Astrocyte (in vitro differentiated cells and primary cell): ENCODE measurements around the gene ZNF554. TPM values are rescaled to one million over a fixed set of nuclear protein-coding genes. Genes with fewer than 3 reads are reported as not detected.

Source experiments
- DNase-seq: peaks from one replicate; pipeline ENCODE4 v3.0.0-alpha.2; 2010; ENCODE audit warnings: low read depth
- FAIRE-seq: peaks from 2 replicates; lab custom pipeline; 2011; peaks lifted over from hg19 to GRCh38; lab: Jason Lieb, UNC
- H2AFZ ChIP-seq: 2 replicates; pipeline ENCODE4 v1.6.0; 2012; ENCODE audit warnings: low read depth, low read length, inconsistent platforms
- H3K27ac ChIP-seq: 2 replicates; pipeline ENCODE4 v1.5.1; 2011; ENCODE audit warnings: low read depth, low read length, inconsistent platforms
- H3K27me3 ChIP-seq: 2 replicates; pipeline ENCODE4 v1.6.0; 2011; ENCODE audit warnings: low read length, inconsistent platforms; ENCODE audit not compliant: insufficient read depth
- H3K36me3 ChIP-seq: 2 replicates; pipeline ENCODE4 v1.5.1; 2011; ENCODE audit warnings: low read length, inconsistent platforms; ENCODE audit not compliant: insufficient read depth
- H3K4me1 ChIP-seq: 2 replicates; pipeline ENCODE4 v1.5.1; 2011; ENCODE audit warnings: low read length, inconsistent platforms; ENCODE audit not compliant: insufficient read depth
- H3K4me2 ChIP-seq: 2 replicates; pipeline ENCODE4 v1.6.0; 2012; ENCODE audit warnings: low read length, inconsistent platforms
- H3K4me3 ChIP-seq: 2 replicates; pipeline ENCODE4 v1.5.1; 2011; ENCODE audit warnings: low read depth, mild to moderate bottlenecking, low read length, inconsistent platforms; ENCODE audit not compliant: insufficient read depth
- H3K79me2 ChIP-seq: 2 replicates; pipeline ENCODE4 v1.6.0; 2012; ENCODE audit warnings: mild to moderate bottlenecking, low read length, inconsistent platforms; ENCODE audit not compliant: insufficient read depth
- H3K9ac ChIP-seq: 2 replicates; pipeline ENCODE4 v1.6.0; 2012; ENCODE audit warnings: mild to moderate bottlenecking, low read length, inconsistent platforms
- H3K9me3 ChIP-seq: 2 replicates; pipeline ENCODE4 v1.5.1; 2012; ENCODE audit warnings: low read depth, mild to moderate bottlenecking, low read length, inconsistent platforms; ENCODE audit not compliant: insufficient read depth
- H4K20me1 ChIP-seq: 2 replicates; pipeline ENCODE4 v1.6.0; 2012; ENCODE audit warnings: low read length, inconsistent platforms; ENCODE audit not compliant: insufficient read depth
- H3K27ac Mint-ChIP-seq: one replicate; pipeline ENCODE4 v1.8.0; 2021; ENCODE audit warnings: mild to moderate bottlenecking, mixed read lengths; ENCODE audit not compliant: unreplicated experiment
- H3K27me3 Mint-ChIP-seq: one replicate; pipeline ENCODE4 v1.8.0; 2021; ENCODE audit warnings: low read depth, mixed read lengths; ENCODE audit not compliant: unreplicated experiment
- H3K36me3 Mint-ChIP-seq: one replicate; pipeline ENCODE4 v1.8.0; 2021; ENCODE audit warnings: low read depth, mixed read lengths; ENCODE audit not compliant: unreplicated experiment
- H3K4me1 Mint-ChIP-seq: one replicate; pipeline ENCODE4 v1.8.0; 2021; ENCODE audit warnings: low read depth, mixed read lengths; ENCODE audit not compliant: unreplicated experiment
- H3K4me3 Mint-ChIP-seq: one replicate; pipeline ENCODE4 v1.8.0; 2021; ENCODE audit warnings: mild to moderate bottlenecking, moderate library complexity, mixed read lengths; ENCODE audit not compliant: unreplicated experiment
- H3K9me3 Mint-ChIP-seq: one replicate; pipeline ENCODE4 v1.8.0; 2021; ENCODE audit warnings: mild to moderate bottlenecking, mixed read lengths; ENCODE audit not compliant: unreplicated experiment
- EZH2 ChIP-seq: IDR thresholded peaks from 2 replicates; pipeline ENCODE4 v1.6.1; 2012; ENCODE audit warnings: mild to moderate bottlenecking, low read length, inconsistent platforms; ENCODE audit not compliant: insufficient read depth
- total RNA-seq: library from RNA; stranded (reverse); gene quantifications from 2 replicates; pipeline ENCODE4 v1.2.1, GENCODE V29; 2021
- TF ChIP-seq, protein P1 (sequence below): IDR thresholded peaks from 2 replicates; pipeline ENCODE4 v1.5.1; 2011; ENCODE audit warnings: low read depth, mild to moderate bottlenecking, inconsistent platforms, low read length, moderate library complexity; ENCODE audit not compliant: insufficient read depth

ZNF554 gene
- total RNA-seq, 1 donor from 2014 or later, result 3.1 TPM

DNA sequence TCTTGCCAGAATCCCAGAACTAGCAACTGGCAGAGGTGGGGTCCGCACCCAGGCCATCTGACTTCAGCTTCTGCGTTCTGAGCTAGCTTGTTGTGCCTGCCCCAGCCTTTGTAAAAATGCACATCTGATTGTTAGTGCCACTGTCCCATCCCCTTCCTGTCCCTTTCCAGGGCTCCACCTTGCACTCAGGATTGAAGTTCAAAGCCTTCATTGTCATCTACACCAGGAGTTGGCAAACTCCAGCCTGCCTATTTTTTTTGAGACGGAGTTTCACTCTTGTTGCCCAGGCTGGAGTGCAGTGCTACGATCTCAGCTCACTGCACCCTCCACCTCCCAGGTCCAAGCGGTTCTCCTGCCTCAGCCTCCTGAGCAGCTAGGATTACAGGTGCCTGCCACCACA, 31.4 kb upstream of the ZNF554 start:
- Histone ChIP-seq H3K4me2 (no peak overlapping the region), H3K4me1 (peaks cover 11% of the 10 kb centered on the region), H3K36me3 (no peaks in the 10 kb centered on the region), H3K27me3 (no peaks in the 10 kb centered on the region), H3K4me3 (no peak overlapping the region), H2AFZ (no peak overlapping the region), H3K27ac (no peak overlapping the region), H3K9ac (no peak overlapping the region), H4K20me1 (peaks cover 12% of the 10 kb centered on the region), H3K79me2 (peaks cover 55% of the 10 kb centered on the region), H3K9me3 (no peaks in the 10 kb centered on the region)
- DNase-seq, result no peak
- Mint-ChIP-seq H3K4me1 (peaks cover 5% of the 10 kb centered on the region), H3K36me3 (no peaks in the 10 kb centered on the region), H3K4me3 (peak overlapping the region; percentile 50), H3K27ac (no peak overlapping the region), H3K27me3 (no peaks in the 10 kb centered on the region), H3K9me3 (no peaks in the 10 kb centered on the region)
- FAIRE-seq, result no peak
- no peak for TF ChIP-seq EZH2
- TF ChIP-seq, protein P1, sequence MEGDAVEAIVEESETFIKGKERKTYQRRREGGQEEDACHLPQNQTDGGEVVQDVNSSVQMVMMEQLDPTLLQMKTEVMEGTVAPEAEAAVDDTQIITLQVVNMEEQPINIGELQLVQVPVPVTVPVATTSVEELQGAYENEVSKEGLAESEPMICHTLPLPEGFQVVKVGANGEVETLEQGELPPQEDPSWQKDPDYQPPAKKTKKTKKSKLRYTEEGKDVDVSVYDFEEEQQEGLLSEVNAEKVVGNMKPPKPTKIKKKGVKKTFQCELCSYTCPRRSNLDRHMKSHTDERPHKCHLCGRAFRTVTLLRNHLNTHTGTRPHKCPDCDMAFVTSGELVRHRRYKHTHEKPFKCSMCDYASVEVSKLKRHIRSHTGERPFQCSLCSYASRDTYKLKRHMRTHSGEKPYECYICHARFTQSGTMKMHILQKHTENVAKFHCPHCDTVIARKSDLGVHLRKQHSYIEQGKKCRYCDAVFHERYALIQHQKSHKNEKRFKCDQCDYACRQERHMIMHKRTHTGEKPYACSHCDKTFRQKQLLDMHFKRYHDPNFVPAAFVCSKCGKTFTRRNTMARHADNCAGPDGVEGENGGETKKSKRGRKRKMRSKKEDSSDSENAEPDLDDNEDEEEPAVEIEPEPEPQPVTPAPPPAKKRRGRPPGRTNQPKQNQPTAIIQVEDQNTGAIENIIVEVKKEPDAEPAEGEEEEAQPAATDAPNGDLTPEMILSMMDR, result no peak

- Mint-ChIP-seq H3K4me1 (no peaks in the 10 kb centered on the region), H3K4me3 (no peak overlapping the region), H3K9me3 (no peaks in the 10 kb centered on the region), H3K27ac (no peak overlapping the region), H3K27me3 (no peaks in the 10 kb centered on the region), H3K36me3 (no peaks in the 10 kb centered on the region)
- no peak for DNase-seq
- Histone ChIP-seq H2AFZ (no peak overlapping the region), H3K27me3 (no peaks in the 10 kb centered on the region), H3K4me1 (peaks cover 7% of the 10 kb centered on the region), H3K36me3 (peaks cover 3% of the 10 kb centered on the region), H3K9me3 (no peaks in the 10 kb centered on the region), H3K79me2 (peaks cover 59% of the 10 kb centered on the region), H3K27ac (no peak overlapping the region), H4K20me1 (peaks cover 15% of the 10 kb centered on the region), H3K9ac (no peak overlapping the region), H3K4me3 (no peak overlapping the region), H3K4me2 (no peak overlapping the region)
- no peak for FAIRE-seq
- TF ChIP-seq, protein P1, result no peak
- no peak for TF ChIP-seq EZH2
Observed at GRCh38 chr19:2790194-2790556, 29.5 kb upstream of the ZNF554 start.

- no peak overlapping the region for H3K4me3 Mint-ChIP-seq
- H3K4me1 ChIP-seq, result peaks cover 7% of the 10 kb centered on the region
- H3K36me3 Mint-ChIP-seq, result peaks cover 2% of the 10 kb centered on the region
- no peak for DNase-seq
- H4K20me1 ChIP-seq, result peaks cover 15% of the 10 kb centered on the region
- peaks cover 6% of the 10 kb centered on the region for H3K36me3 ChIP-seq
- no peak for FAIRE-seq
- H3K4me2 ChIP-seq, result no peak overlapping the region
- peaks cover 55% of the 10 kb centered on the region for H3K79me2 ChIP-seq
- no peaks in the 10 kb centered on the region for H3K4me1 Mint-ChIP-seq
- no peak overlapping the region for H2AFZ ChIP-seq
- no peak overlapping the region for H3K27ac Mint-ChIP-seq
- H3K9me3 Mint-ChIP-seq, result no peaks in the 10 kb centered on the region
- H3K4me3 ChIP-seq, result no peak overlapping the region
- no peaks in the 10 kb centered on the region for H3K27me3 Mint-ChIP-seq
- H3K9ac ChIP-seq, result no peak overlapping the region
- TF ChIP-seq, protein P1, result no peak
- no peak for TF ChIP-seq EZH2
- H3K27me3 ChIP-seq, result no peaks in the 10 kb centered on the region
- H3K27ac ChIP-seq, result no peak overlapping the region
- no peaks in the 10 kb centered on the region for H3K9me3 ChIP-seq
Observed at GRCh38 chr19:2790557-2791271, 29.0 kb upstream of the ZNF554 start.
